DOHH2 (cell line): ENCODE data around the gene DEFB113.

ENCODE experiments used
- EZH2phosphoT487 ChIP-seq: fragments of 200-600 bp; sonication (generic); IDR thresholded peaks from 2 replicates; pipeline ENCODE4 v1.6.1; 2017; ENCODE audit warnings: borderline replicate concordance, mild to moderate bottlenecking, antibody characterized with exemption, low read length, moderate library complexity, mixed read lengths
- TF ChIP-seq, protein P1 (sequence below): fragments of 200-600 bp; sonication (generic); IDR thresholded peaks from one replicate; pipeline ENCODE4 v1.5.1; 2014; ENCODE audit warnings: antibody characterized with exemption, mild to moderate bottlenecking, low read depth, low read length; ENCODE audit not compliant: poor library complexity, severe bottlenecking

GRCh38 chr6:49982046-49982445 lies 12.6 kb upstream of the DEFB113 start:
- TF ChIP-seq, protein P1, sequence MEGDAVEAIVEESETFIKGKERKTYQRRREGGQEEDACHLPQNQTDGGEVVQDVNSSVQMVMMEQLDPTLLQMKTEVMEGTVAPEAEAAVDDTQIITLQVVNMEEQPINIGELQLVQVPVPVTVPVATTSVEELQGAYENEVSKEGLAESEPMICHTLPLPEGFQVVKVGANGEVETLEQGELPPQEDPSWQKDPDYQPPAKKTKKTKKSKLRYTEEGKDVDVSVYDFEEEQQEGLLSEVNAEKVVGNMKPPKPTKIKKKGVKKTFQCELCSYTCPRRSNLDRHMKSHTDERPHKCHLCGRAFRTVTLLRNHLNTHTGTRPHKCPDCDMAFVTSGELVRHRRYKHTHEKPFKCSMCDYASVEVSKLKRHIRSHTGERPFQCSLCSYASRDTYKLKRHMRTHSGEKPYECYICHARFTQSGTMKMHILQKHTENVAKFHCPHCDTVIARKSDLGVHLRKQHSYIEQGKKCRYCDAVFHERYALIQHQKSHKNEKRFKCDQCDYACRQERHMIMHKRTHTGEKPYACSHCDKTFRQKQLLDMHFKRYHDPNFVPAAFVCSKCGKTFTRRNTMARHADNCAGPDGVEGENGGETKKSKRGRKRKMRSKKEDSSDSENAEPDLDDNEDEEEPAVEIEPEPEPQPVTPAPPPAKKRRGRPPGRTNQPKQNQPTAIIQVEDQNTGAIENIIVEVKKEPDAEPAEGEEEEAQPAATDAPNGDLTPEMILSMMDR, result no peak
- TF ChIP-seq EZH2phosphoT487, result no peak
